HUES64 (cell line): ENCODE data around the gene HYAL4.
"Not testable (repeated sequence)": the region's sequence is repeated elsewhere in the genome, so short reads cannot be mapped to it uniquely, and the experiment has no call there.

Experiments used
- H3K27ac ChIP-seq: 2 replicates; pipeline ENCODE4 v1.7.0; 2013; ENCODE audit warnings: low read depth, low read length, inconsistent platforms
- H3K27me3 ChIP-seq: 2 replicates; pipeline ENCODE4 v1.6.1; 2013; ENCODE audit warnings: mild to moderate bottlenecking, low read length; ENCODE audit not compliant: insufficient read depth
- H3K36me3 ChIP-seq: 2 replicates; pipeline ENCODE4 v1.6.1; 2013; ENCODE audit warnings: mild to moderate bottlenecking, low read length; ENCODE audit not compliant: insufficient read depth
- H3K4me1 ChIP-seq: 2 replicates; pipeline ENCODE4 v1.6.1; 2013; ENCODE audit warnings: mild to moderate bottlenecking, low read length, moderate library complexity; ENCODE audit not compliant: insufficient read depth
- H3K4me3 ChIP-seq: 2 replicates; pipeline ENCODE4 v1.5.1; 2013; ENCODE audit warnings: mild to moderate bottlenecking, low read length, moderate library complexity
- H3K9ac ChIP-seq: 2 replicates; pipeline ENCODE4 v1.6.1; 2013; ENCODE audit warnings: mild to moderate bottlenecking, low read depth, low read length
- H3K9me3 ChIP-seq: 2 replicates; pipeline ENCODE4 v1.6.1; 2013; ENCODE audit warnings: low read depth, low read length; ENCODE audit not compliant: insufficient read depth
- WGBS: fragments of 150-250, 120-280 bp; methylation state at CpG from one replicate; pipeline ENCODE4 v1.1.7; 2013; ENCODE audit warnings: missing lambda C conversion rate; 5-methylcytosine and 5-hydroxymethylcytosine counted together

The HYAL4 gene

DNA sequence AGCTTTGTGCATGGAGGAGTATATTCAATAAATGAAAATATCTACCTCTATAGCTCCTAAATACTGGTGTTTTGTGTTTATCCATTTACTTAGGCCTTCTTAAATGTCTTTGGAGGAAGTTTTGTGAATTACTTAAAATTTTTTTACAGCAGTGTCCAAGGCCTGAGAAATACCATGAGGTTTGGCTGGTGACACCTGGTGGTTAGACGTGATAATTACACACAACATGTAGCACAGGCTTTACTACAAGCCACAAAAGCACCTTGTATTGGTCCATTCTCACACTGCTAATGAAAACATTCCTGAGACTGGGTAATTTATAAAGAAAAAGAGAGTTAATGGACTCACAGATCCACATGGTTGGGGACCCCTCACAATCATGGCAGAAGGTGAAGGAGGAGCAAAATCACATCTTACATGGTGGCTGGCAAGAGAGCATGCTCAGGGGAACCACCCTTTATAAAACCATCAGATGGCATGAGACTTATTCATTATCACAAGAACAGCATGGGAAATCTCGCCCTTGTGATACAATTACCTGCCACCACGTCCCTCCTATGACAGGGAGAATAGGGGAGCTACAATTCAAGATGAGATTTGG lies 20.6 kb downstream of the HYAL4 start:
- Histone ChIP-seq H3K9ac (no peak overlapping the region), H3K27ac (no peak overlapping the region), H3K4me1 (peaks cover 8% of the 10 kb centered on the region), H3K27me3 (no peaks in the 10 kb centered on the region), H3K4me3 (no peak overlapping the region), H3K9me3 (no peaks in the 10 kb centered on the region), H3K36me3 (no peaks in the 10 kb centered on the region)
- WGBS = 38% methylated on average over 3 of the region's 3 CpGs

GRCh38 chr7:123867225-123867624 lies 22.3 kb downstream of the HYAL4 start:
- H3K36me3 ChIP-seq = no peaks in the 10 kb centered on the region
- H3K4me1 ChIP-seq = peaks cover 8% of the 10 kb centered on the region
- no CpG with 5 or more reads among the region's 1 CpG for WGBS
- H3K4me3 ChIP-seq = no peak overlapping the region
- no peak overlapping the region for H3K27ac ChIP-seq
- no peaks in the 10 kb centered on the region for H3K9me3 ChIP-seq
- H3K9ac ChIP-seq = no peak overlapping the region
- no peaks in the 10 kb centered on the region for H3K27me3 ChIP-seq

- Histone ChIP-seq H3K27me3 (no peaks in the 10 kb centered on the region), H3K4me3 (no peak overlapping the region), H3K9ac (no peak overlapping the region), H3K36me3 (no peaks in the 10 kb centered on the region), H3K4me1 (0 out of 2 replicates have a peak, but pooled peaks cover 4% of the 10 kb centered on the region), H3K9me3 (no peaks in the 10 kb centered on the region), H3K27ac (no peak overlapping the region)
- WGBS = 39% methylated on average over 7 of the region's 7 CpGs
These were observed 27.3 kb downstream of the HYAL4 start for GRCh38 chr7:123871998-123872867.

DNA sequence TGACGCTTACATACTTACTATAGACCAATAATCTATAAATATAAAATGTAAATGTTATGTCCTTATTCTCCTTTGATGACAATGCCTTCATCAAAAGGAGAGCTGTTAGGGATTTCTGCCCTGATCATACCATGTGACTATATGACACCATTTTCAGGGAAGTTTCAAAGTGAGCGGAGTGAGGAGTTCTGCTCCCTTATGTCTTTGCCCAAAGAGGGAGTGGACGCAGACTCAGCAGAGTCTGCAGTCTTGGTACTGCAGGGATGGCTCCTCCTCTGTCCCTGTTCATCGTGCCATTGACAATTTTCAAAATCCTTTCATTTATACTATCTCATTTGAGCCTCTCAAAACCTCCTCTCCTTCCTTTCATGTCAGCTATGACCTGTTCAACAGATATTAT lies 27.9 kb downstream of the HYAL4 start:
- WGBS = 82% methylated on average over 3 of the region's 4 CpGs
- Histone ChIP-seq H3K27me3 (no peaks in the 10 kb centered on the region), H3K9ac (no peak overlapping the region), H3K4me1 (0 out of 2 replicates have a peak, but pooled peaks cover 4% of the 10 kb centered on the region), H3K36me3 (no peaks in the 10 kb centered on the region), H3K9me3 (no peaks in the 10 kb centered on the region), H3K27ac (no peak overlapping the region), H3K4me3 (no peak overlapping the region)

DNA sequence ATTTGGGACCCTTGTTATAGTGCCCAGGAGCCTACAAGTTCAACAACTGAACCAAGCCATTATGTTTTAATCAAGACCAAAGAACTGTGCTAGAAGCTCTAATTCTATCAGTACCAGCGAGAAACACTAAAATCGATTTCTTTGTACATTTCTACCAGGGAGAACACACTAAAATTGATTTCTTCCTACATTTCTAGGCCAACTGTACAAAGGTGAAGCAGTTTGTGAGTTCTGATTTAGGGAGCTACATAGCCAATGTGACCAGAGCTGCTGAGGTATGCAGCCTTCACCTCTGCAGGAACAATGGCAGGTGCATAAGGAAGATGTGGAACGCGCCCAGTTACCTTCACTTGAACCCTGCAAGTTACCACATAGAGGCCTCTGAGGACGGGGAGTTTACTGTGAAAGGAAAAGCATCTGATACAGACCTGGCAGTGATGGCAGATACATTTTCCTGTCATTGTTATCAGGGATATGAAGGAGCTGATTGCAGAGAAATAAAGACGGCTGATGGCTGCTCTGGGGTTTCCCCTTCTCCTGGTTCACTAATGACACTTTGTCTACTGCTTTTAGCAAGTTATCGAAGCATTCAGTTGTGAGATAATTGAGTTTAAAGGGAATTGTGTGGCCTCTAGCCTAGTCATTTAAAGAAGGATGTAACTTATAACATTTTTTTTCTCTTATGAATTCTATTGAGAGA lies 31.7 kb downstream of the HYAL4 start:
- WGBS = 89% methylated on average over 7 of the region's 7 CpGs
- no peak overlapping the region for H3K27ac ChIP-seq

GRCh38 chr7:123879628-123880027 lies 34.7 kb downstream of the HYAL4 start:
- Histone ChIP-seq H3K9me3 (no peaks in the 10 kb centered on the region), H3K36me3 (no peaks in the 10 kb centered on the region)
- 93% methylated on average over 4 of the region's 4 CpGs for WGBS

More for the DNA sequence above, 31.7 kb downstream of the HYAL4 start:
- H3K36me3 ChIP-seq = no peaks in the 10 kb centered on the region
- H3K4me1 ChIP-seq = 0 out of 2 replicates have a peak, but pooled peaks cover 4% of the 10 kb centered on the region
- H3K27me3 ChIP-seq = no peaks in the 10 kb centered on the region
- H3K4me3 ChIP-seq = no peak overlapping the region
- no peak overlapping the region for H3K9ac ChIP-seq
- H3K9me3 ChIP-seq = no peaks in the 10 kb centered on the region

GRCh38 chr7:123881300-123881699 lies 36.3 kb downstream of the HYAL4 start:
- H3K36me3 ChIP-seq = no peaks in the 10 kb centered on the region
- H3K4me3 ChIP-seq = no peak overlapping the region
- no peaks in the 10 kb centered on the region for H3K27me3 ChIP-seq
- no peaks in the 10 kb centered on the region for H3K9me3 ChIP-seq
- H3K9ac ChIP-seq = no peak overlapping the region
- H3K4me1 ChIP-seq = no peaks in the 10 kb centered on the region
- WGBS = no CpG with 5 or more reads among the region's 2 CpGs
- H3K27ac ChIP-seq = no peak overlapping the region

More at GRCh38 chr7:123879628-123880027, 34.7 kb downstream of the HYAL4 start:
- Histone ChIP-seq H3K9ac (no peak overlapping the region), H3K4me3 (no peak overlapping the region), H3K4me1 (no peaks in the 10 kb centered on the region), H3K27me3 (no peaks in the 10 kb centered on the region), H3K27ac (no peak overlapping the region)

DNA sequence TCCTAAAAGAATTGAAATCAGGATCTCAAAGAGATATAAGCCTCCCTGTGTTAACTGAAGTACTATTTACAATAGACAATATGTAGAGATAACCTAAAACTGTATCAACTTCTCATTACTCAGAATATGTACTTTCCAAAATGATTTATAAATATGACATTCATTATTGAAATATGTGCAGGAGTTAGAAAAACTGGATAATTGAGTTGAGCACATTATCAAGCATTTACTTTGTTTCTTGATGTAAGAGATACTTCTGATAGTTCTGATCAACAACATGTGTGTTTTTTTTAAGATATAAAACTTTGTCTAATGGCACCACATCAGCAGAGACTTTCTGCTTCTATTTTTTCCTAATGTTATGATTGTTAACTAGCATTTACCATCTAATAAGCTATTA lies 38.2 kb downstream of the HYAL4 start:
- Histone ChIP-seq H3K9ac (no peak overlapping the region), H3K27ac (no peak overlapping the region), H3K27me3 (no peaks in the 10 kb centered on the region), H3K36me3 (no peaks in the 10 kb centered on the region), H3K9me3 (no peaks in the 10 kb centered on the region), H3K4me1 (no peaks in the 10 kb centered on the region), H3K4me3 (no peak overlapping the region)

DNA sequence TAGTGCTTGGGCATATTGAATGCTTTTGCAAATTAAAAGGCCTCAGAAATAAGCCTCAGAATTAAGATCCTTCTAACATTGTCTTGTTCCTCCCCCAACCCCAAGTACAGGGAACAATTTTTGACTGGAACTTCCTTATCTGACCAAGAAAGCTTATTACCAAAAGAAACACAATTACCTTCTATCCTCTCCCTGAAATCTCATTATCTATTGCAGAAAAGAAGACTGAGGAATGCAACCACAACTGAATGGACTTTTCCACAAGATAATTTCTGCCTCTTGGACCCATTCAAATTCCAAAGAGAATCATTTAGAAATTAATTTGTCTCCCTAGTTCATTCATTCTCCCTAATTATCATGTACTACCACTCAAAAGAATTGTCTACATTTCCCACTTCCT lies 43.2 kb downstream of the HYAL4 start:
- Histone ChIP-seq H3K9me3 (peaks cover 8% of the 10 kb centered on the region), H3K27ac (no peak overlapping the region), H3K27me3 (no peaks in the 10 kb centered on the region), H3K9ac (no peak overlapping the region), H3K36me3 (no peaks in the 10 kb centered on the region), H3K4me3 (no peak overlapping the region), H3K4me1 (no peaks in the 10 kb centered on the region)

DNA sequence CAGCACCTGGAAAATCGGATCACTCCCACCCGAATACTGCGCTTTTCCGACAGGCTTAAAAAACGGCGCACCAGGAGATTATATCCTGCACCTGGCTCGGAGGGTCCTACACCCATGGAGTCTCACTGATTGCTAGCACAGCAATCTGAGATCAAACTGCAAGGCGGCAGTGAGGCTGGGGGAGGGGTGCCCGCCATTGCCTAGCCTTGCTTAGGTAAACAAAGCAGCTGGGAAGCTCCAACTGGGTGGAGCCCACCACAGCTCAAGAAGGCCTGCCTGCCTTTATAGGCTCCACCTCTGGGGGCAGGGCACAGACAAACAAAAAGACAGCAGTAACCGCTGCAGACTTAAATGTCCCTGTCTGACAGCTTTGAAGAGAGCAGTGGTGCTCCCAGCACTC lies 49.8 kb downstream of the HYAL4 start:
- not testable (repeated sequence) for H3K4me3 ChIP-seq, H3K27me3 ChIP-seq, H3K27ac ChIP-seq, H3K9ac ChIP-seq, H3K4me1 ChIP-seq, H3K36me3 ChIP-seq
- WGBS = 95% methylated on average over 10 of the region's 10 CpGs
- peaks cover 20% of the 10 kb centered on the region for H3K9me3 ChIP-seq

- Histone ChIP-seq H3K4me3 (no peak overlapping the region), H3K9ac (no peak overlapping the region), H3K9me3 (peaks cover 28% of the 10 kb centered on the region), H3K36me3 (no peaks in the 10 kb centered on the region), H3K4me1 (no peaks in the 10 kb centered on the region), H3K27me3 (no peaks in the 10 kb centered on the region), H3K27ac (no peak overlapping the region)
- 80% methylated on average over 1 of the region's 1 CpG for WGBS
These were observed 56.1 kb downstream of the HYAL4 start for GRCh38 chr7:123901101-123901500.
